HT-29 (cell line): Measurements from ENCODE around the gene PCDHGA7. TPM values are rescaled to one million over a fixed set of nuclear protein-coding genes. Genes with fewer than 3 reads are reported as not detected.
"Not testable (repeated sequence)": the region's sequence is repeated elsewhere in the genome, so short reads cannot be mapped to it uniquely, and the experiment has no call there.

Experiments
- DNase-seq: peaks from one replicate; pipeline ENCODE4 v3.0.0-alpha.2; 2015; ENCODE audit warnings: low spot score
- total RNA-seq: library from RNA; depleted of rRNA; stranded (reverse); fragments of >200 nt; shearing (Covaris generic); gene quantifications from 2 replicates; pipeline ENCODE4 v1.2.3, GENCODE V29; 2014

Gene PCDHGA7
- total RNA-seq, 1 experiment from 2014 or later, result 0.03 TPM

GRCh38 chr5:141366016-141366896, 16.3 kb upstream of the PCDHGA7 start:
- DNase-seq, result no peak

- peak; percentile 43 for DNase-seq
Measured at GRCh38 chr5:141369994-141370848, 12.3 kb upstream of the PCDHGA7 start, which contains the start of gene PCDHGB3. TSS of gene PCDHGB3 (plus strand) at chr5:141370242. CDS start at chr5:141370395, 153 bp downstream.

GRCh38 chr5:141371572-141372475, 10.7 kb upstream of the PCDHGA7 start:
- DNase-seq, result no peak

GRCh38 chr5:141373673-141374317, 8.7 kb upstream of the PCDHGA7 start, which contains the start of gene PCDHGA6:
TSS of gene PCDHGA6 (plus strand) at chr5:141373891. CDS start at chr5:141374084, 193 bp downstream.
- peak; percentile 22 for DNase-seq

DNA sequence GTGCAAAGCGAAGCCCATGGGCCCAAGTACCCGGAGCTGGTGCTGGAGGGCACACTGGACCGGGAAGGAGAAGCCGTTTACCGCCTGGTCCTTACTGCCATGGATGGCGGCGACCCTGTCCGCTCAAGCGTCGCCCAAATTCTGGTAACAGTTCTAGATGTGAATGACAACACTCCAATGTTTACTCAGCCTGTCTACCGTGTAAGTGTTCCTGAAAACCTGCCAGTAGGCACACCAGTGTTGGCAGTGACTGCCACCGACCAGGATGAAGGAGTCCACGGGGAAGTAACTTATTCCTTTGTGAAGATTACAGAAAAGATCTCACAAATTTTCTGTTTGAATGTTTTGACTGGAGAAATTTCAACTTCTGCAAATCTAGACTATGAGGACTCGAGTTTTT, 7.9 kb upstream of the PCDHGA7 start:
- no peak for DNase-seq

- not testable (repeated sequence) for DNase-seq
Measured at GRCh38 chr5:141375444-141376155, 6.9 kb upstream of the PCDHGA7 start.

GRCh38 chr5:141383345-141383744, 803 bp downstream of the PCDHGA7 start:
- DNase-seq, result no peak

DNA sequence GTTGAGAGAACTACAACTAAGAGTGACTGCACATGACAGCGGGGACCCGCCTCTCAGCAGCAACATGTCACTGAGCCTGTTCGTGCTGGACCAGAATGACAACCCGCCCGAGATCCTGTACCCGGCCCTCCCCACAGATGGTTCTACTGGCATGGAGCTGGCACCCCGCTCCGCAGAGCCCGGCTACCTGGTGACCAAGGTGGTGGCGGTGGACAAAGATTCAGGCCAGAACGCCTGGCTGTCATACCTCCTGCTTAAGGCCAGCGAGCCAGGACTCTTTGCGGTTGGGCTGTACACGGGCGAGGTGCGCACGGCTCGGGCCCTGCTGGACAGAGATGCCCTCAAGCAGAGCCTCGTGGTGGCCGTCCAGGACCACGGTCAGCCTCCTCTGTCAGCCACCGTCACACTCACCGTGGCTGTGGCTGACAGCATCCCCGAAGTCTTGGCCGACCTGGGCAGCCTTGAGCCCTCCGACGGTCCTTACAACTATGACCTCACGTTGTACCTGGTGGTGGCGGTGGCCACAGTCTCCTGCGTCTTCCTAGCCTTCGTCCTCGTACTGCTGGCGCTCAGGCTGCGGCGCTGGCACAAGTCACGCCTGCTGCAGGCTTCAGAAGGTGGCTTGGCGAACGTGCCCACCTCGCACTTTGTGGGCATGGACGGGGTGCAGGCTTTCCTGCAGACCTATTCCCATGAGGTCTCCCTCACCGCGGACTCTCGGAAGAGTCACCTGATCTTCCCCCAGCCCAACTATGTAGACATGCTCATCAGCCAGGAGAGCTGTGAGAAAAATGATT, 2.1 kb downstream of the PCDHGA7 start:
- DNase-seq, result no peak

GRCh38 chr5:141387557-141388311, 5.2 kb downstream of the PCDHGA7 start, which contains the start of gene PCDHGB4:
TSS of gene PCDHGB4 (plus strand) at chr5:141387698. CDS start at chr5:141387885, 187 bp downstream.
- DNase-seq, result not testable (repeated sequence)

DNA sequence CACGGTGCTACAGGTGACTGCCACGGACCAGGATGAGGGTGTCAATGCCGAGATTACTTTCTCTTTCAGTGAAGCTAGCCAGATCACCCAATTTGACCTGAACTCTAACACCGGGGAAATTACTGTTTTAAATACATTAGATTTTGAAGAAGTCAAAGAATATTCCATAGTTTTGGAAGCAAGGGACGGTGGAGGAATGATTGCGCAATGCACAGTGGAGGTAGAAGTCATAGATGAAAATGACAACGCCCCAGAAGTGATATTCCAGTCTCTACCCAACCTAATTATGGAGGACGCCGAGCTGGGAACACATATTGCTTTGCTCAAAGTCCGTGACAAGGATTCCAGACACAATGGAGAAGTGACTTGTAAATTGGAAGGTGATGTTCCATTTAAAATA, 6.1 kb downstream of the PCDHGA7 start:
- no peak for DNase-seq

DNA sequence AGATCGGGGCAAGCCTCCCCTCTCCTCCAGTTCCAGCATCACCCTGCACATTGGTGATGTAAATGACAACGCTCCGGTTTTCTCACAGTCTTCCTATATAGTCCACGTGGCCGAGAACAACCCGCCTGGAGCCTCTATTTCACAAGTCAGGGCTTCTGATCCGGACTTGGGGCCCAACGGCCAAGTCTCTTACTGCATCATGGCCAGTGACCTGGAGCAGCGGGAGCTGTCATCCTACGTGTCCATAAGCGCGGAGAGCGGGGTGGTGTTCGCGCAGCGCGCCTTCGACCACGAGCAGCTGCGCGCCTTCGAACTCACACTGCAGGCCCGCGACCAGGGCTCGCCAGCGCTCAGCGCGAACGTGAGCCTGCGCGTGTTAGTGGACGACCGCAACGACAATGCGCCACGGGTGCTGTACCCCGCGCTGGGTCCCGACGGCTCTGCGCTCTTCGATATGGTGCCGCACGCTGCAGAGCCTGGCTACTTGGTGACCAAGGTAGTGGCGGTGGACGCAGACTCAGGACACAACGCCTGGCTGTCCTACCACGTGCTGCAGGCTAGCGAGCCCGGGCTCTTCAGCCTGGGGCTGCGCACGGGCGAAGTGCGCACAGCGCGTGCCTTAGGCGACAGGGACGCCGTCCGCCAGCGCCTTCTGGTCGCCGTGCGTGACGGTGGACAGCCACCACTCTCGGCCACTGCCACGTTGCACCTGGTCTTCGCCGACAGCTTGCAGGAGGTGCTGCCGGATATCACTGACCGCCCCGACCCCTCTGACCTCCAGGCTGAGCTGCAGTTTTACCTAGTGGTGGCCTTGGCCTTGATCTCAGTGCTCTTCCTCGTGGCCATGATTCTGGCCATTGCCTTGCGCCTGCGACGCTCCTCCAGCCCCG, 6.9 kb downstream of the PCDHGA7 start:
- DNase-seq, result no peak

GRCh38 chr5:141392429-141393198, 10.1 kb downstream of the PCDHGA7 start, which contains the start of gene PCDHGA8:
TSS of gene PCDHGA8 (plus strand) at chr5:141392633. CDS start at chr5:141392814, 181 bp downstream.
- DNase-seq, result no peak

DNA sequence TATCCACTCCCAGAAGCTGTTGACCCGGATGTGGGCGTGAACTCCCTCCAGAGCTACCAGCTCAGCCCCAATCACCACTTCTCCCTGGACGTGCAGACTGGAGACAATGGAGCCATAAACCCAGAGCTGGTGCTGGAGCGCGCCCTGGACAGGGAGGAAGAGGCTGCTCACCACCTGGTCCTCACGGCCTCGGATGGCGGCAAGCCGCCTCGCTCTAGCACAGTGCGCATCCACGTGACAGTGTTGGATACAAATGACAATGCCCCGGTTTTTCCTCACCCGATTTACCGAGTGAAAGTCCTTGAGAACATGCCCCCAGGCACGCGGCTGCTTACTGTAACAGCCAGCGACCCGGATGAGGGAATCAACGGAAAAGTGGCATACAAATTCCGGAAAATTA, 10.7 kb downstream of the PCDHGA7 start:
- no peak for DNase-seq

DNA sequence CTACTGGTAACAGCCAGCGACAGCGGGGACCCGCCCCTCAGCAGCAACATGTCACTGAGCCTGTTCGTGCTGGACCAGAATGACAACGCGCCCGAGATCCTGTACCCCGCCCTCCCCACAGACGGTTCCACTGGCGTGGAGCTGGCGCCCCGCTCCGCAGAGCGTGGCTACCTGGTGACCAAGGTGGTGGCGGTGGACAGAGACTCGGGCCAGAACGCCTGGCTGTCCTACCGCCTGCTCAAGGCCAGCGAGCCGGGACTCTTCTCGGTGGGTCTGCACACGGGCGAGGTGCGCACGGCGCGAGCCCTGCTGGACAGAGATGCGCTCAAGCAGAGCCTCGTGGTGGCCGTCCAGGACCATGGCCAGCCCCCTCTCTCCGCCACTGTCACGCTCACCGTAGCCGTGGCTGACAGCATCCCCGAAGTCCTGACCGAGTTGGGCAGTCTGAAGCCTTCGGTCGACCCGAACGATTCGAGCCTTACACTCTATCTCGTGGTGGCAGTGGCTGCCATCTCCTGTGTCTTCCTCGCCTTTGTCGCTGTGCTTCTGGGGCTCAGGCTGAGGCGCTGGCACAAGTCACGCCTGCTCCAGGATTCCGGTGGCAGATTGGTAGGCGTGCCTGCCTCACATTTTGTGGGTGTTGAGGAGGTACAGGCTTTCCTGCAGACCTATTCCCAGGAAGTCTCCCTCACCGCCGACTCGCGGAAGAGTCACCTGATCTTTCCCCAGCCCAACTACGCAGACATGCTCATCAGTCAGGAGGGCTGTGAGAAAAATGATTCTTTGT, 12.1 kb downstream of the PCDHGA7 start:
- DNase-seq, result not testable (repeated sequence)

DNA sequence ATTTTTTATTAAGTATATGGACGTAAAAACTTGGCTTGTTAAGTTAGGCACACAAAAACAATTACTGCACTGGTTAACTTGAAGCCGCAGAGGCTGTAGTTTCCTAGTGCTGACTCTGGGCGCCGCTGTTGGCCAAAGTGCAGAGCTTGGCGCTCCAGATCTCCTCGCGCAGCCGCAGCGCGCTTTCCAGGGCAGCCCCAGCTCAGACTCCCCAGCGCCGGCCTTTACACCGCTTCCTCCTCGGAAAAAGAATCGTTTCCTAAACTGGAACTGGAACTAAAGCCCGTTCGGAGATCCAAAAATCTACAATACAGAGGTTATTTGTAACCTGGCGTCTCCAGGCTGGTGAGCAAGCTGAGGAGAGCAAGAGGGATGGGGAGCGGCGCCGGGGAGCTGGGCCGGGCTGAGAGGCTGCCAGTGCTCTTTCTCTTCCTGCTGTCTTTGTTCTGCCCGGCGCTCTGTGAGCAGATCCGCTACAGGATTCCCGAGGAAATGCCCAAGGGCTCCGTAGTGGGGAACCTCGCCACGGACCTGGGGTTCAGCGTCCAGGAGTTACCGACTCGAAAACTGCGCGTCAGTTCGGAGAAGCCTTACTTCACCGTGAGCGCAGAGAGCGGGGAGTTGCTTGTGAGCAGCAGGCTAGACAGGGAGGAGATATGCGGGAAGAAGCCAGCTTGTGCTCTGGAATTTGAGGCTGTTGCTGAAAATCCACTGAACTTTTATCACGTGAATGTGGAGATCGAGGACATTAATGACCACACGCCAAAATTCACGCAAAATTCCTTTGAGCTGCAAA, 15.4 kb downstream of the PCDHGA7 start, which contains the start of gene PCDHGB5:
TSS of gene PCDHGB5 (plus strand) at position 192 of the 796 bp plus-strand sequence. CDS start at position 373, 181 bp downstream.
- not testable (repeated sequence) for DNase-seq
